Measurements from ENCODE around the gene OOEP.
"Not testable (repeated sequence)": the region's sequence is repeated elsewhere in the genome, so short reads cannot be mapped to it uniquely, and the experiment has no call there.

OOEP gene

DNA sequence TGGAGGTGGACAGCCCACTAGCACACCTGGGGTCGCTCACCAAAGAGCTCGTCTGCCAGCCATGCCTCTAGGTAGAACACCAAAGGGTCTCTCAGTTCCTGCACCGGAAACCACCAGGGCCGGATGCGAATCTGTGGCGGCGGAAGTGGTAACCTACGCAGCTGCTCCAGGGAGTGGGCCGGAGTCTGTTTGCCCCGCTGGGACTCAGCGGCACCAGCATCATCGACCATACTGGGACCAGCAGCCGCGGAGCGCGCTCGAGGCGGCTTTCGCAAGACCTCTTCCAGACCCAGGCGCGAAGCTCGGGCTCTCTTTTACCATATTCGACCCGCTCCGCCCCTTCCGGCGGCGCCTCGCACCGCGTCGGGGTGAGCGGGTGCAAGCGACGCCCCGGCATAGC lies at the start of gene OOEP:
Gene OOEP, minus strand, starts transcription at position 335 of the 400 bp plus-strand sequence. Its CDS starts 105 bp downstream, at position 230.
- Histone ChIP-seq H3K4me3 (ENCODE audit: low read depth in 1 of 2, low read length in 2 of 2) (no peak within 1 kb of the TSS), H3K36me3 (ENCODE audit: control insufficient read depth in 1 of 2, insufficient read depth in 2 of 2, low read length in 2 of 2) (no peaks in the 10 kb centered on the region), H3K27ac (ENCODE audit: low read depth, low read length) (no peak within 1 kb of the TSS), H3K9me3 (ENCODE audit: control insufficient read depth in 1 of 2, low read length in 2 of 2) (peaks cover 0 to 9% of the 10 kb centered on the region in 2 donors), H3K9ac (ENCODE audit: low read depth in 1 of 2, low read length in 2 of 2) (no peak within 1 kb of the TSS), H3K4me1 (ENCODE audit: control insufficient read depth in 1 of 2, insufficient read depth in 2 of 2, low read length in 2 of 2) (no peaks in the 10 kb centered on the region), H3K27me3 (ENCODE audit: control insufficient read depth in 1 of 2, insufficient read depth in 2 of 2, low read length in 2 of 2) (no peaks in the 10 kb centered on the region)

DNA sequence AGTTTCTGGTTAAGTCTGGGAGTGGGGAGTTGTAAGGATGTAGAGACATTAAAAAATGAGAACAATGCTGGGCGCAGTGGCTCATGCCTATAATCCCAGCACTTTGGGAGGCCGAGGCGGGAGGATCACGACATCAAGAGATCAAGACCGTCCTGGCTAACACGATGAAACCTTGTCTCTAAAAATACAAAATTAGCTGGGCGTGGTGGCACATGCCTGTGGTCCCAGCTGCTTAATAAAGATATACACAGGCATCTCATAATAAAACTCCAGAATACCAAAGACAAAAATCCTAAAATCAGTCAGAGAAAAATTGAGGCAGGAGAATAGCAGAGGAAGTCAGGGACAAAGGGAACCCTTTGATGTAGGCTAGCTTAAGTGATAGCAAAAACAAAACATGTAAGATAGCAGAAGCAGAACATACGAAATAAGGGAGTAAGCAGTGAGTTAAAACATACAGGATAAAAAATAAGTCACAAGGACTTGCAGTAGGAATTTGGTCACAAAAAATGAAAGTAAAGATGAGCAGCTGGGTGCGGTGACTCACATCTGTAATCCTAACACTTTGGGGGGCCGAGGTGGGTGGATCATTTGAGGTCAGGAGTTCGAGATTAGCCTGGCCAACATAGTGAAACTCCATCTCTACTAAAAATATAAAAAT lies 48.5 kb upstream of the OOEP start:
- Histone ChIP-seq H3K4me1 (ENCODE audit: control insufficient read depth in 1 of 2, insufficient read depth in 2 of 2, low read length in 2 of 2) (no peaks in the 10 kb centered on the region), H3K27me3 (ENCODE audit: control insufficient read depth in 1 of 2, insufficient read depth in 2 of 2, low read length in 2 of 2) (no peaks in the 10 kb centered on the region), H3K36me3 (ENCODE audit: control insufficient read depth in 1 of 2, insufficient read depth in 2 of 2, low read length in 2 of 2) (no peaks in the 10 kb centered on the region), H3K9me3 (ENCODE audit: control insufficient read depth in 1 of 2, low read length in 2 of 2) (no peaks in the 10 kb centered on the region), H3K9ac (ENCODE audit: low read depth in 1 of 2, low read length in 2 of 2) (no peak overlapping the region), H3K4me3 (ENCODE audit: low read depth in 1 of 2, low read length in 2 of 2) (no peak overlapping the region), H3K27ac (ENCODE audit: low read depth, low read length) (no peak overlapping the region)

DNA sequence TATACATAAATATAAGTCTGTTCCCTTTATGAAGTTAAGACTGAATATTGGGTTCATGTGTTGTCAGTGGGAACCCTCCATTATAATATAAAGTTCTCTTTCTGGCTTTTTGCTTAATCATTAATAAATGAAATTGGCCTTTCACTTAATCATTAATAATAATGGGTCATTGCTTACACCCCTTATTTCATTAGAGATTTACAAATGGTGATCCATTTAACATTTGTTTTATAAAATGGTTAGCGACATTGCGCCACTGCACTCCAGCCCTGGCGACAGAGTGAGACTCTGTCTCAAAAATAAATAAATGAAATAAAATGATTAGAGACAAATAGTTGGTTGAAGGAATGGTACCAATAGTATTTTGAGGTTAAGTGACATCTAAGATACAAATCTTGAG lies 43.4 kb upstream of the OOEP start:
- Histone ChIP-seq H3K4me3 (ENCODE audit: low read depth in 1 of 2, low read length in 2 of 2) (no peak overlapping the region), H3K9me3 (ENCODE audit: control insufficient read depth in 1 of 2, low read length in 2 of 2) (no peaks in the 10 kb centered on the region), H3K4me1 (ENCODE audit: control insufficient read depth in 1 of 2, insufficient read depth in 2 of 2, low read length in 2 of 2) (peaks cover 0 to 4% of the 10 kb centered on the region in 2 donors), H3K9ac (ENCODE audit: low read depth in 1 of 2, low read length in 2 of 2) (no peak overlapping the region), H3K27me3 (ENCODE audit: control insufficient read depth in 1 of 2, insufficient read depth in 2 of 2, low read length in 2 of 2) (no peaks in the 10 kb centered on the region), H3K27ac (ENCODE audit: low read depth, low read length) (no peak overlapping the region), H3K36me3 (ENCODE audit: control insufficient read depth in 1 of 2, insufficient read depth in 2 of 2, low read length in 2 of 2) (no peaks in the 10 kb centered on the region)

GRCh38 chr6:73409395-73409794 lies 39.7 kb upstream of the OOEP start:
- H3K27ac ChIP-seq (ENCODE audit: low read depth, low read length), result no peak overlapping the region
- no peak overlapping the region for H3K4me3 ChIP-seq (ENCODE audit: low read depth in 1 of 2, low read length in 2 of 2)
- H3K27me3 ChIP-seq (ENCODE audit: control insufficient read depth in 1 of 2, insufficient read depth in 2 of 2, low read length in 2 of 2), result no peaks in the 10 kb centered on the region
- peaks cover 0 to 4% of the 10 kb centered on the region in 2 donors for H3K4me1 ChIP-seq (ENCODE audit: control insufficient read depth in 1 of 2, insufficient read depth in 2 of 2, low read length in 2 of 2)
- H3K9me3 ChIP-seq (ENCODE audit: control insufficient read depth in 1 of 2, low read length in 2 of 2), result no peaks in the 10 kb centered on the region
- H3K9ac ChIP-seq (ENCODE audit: low read depth in 1 of 2, low read length in 2 of 2), result no peak overlapping the region
- no peaks in the 10 kb centered on the region for H3K36me3 ChIP-seq (ENCODE audit: control insufficient read depth in 1 of 2, insufficient read depth in 2 of 2, low read length in 2 of 2)

DNA sequence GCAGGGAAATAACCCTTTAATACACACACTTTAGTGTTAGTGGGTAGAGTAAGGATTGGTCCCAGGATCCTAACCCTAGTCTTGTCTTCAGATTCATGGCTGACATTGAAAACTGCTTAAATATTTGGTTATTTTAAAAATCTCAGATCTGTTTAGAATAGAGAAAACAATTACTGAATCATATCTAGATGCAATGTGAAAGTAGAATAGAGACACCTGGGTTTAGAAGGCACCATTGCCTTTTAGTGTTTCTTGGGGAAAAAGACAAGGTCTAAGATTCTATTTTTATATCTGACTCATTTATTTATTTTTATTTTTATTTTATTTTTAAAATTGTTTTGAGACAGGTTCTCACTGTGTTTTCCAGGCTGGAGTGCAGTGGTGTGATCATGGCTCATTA lies 31.0 kb upstream of the OOEP start:
- H3K4me1 ChIP-seq (ENCODE audit: control insufficient read depth in 1 of 2, insufficient read depth in 2 of 2, low read length in 2 of 2), result no peaks in the 10 kb centered on the region
- no peak overlapping the region for H3K4me3 ChIP-seq (ENCODE audit: low read depth in 1 of 2, low read length in 2 of 2)
- no peak overlapping the region for H3K9ac ChIP-seq (ENCODE audit: low read depth in 1 of 2, low read length in 2 of 2)
- H3K27ac ChIP-seq (ENCODE audit: low read depth, low read length), result no peak overlapping the region
- H3K27me3 ChIP-seq (ENCODE audit: control insufficient read depth in 1 of 2, insufficient read depth in 2 of 2, low read length in 2 of 2), result no peaks in the 10 kb centered on the region
- no peaks in the 10 kb centered on the region for H3K9me3 ChIP-seq (ENCODE audit: control insufficient read depth in 1 of 2, low read length in 2 of 2)
- no peaks in the 10 kb centered on the region for H3K36me3 ChIP-seq (ENCODE audit: control insufficient read depth in 1 of 2, insufficient read depth in 2 of 2, low read length in 2 of 2)

DNA sequence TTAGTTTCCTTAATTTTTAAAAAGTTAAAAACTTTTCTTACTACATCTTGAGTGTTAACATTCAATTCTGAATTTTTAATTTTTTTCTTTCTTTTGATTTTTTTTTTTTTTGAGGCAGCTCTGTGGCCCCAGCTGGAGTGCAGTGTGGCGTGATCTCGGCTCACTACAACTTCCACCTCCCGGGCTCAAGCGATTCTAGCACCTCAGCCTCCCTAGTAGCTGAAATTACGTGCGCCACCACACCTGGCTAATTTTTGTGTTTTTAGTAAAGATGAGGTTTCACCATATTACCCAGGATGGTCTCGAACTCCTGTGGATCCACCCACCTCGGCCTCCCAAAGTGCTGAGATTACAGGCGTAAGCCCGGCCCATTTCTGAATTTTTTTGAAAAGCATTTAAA lies 26.2 kb upstream of the OOEP start:
- no peaks in the 10 kb centered on the region for H3K4me1 ChIP-seq (ENCODE audit: control insufficient read depth in 1 of 2, insufficient read depth in 2 of 2, low read length in 2 of 2)
- H3K36me3 ChIP-seq (ENCODE audit: control insufficient read depth in 1 of 2, insufficient read depth in 2 of 2, low read length in 2 of 2), result no peaks in the 10 kb centered on the region
- no peak overlapping the region for H3K9ac ChIP-seq (ENCODE audit: low read depth in 1 of 2, low read length in 2 of 2)
- H3K9me3 ChIP-seq (ENCODE audit: control insufficient read depth in 1 of 2, low read length in 2 of 2), result no peaks in the 10 kb centered on the region
- no peak overlapping the region for H3K4me3 ChIP-seq (ENCODE audit: low read depth in 1 of 2, low read length in 2 of 2)
- no peaks in the 10 kb centered on the region for H3K27me3 ChIP-seq (ENCODE audit: control insufficient read depth in 1 of 2, insufficient read depth in 2 of 2, low read length in 2 of 2)
- H3K27ac ChIP-seq (ENCODE audit: low read depth, low read length), result no peak overlapping the region

GRCh38 chr6:73394577-73395354 lies 25.1 kb upstream of the OOEP start, which contains the start of gene DDX43:
TSS of gene DDX43 (plus strand) at chr6:73394828. CDS start at chr6:73394906, 78 bp downstream.
- no peaks in the 10 kb centered on the region for H3K4me1 ChIP-seq (ENCODE audit: control insufficient read depth in 1 of 2, insufficient read depth in 2 of 2, low read length in 2 of 2)
- H3K9me3 ChIP-seq (ENCODE audit: control insufficient read depth in 1 of 2, low read length in 2 of 2), result no peaks in the 10 kb centered on the region
- H3K9ac ChIP-seq (ENCODE audit: low read depth in 1 of 2, low read length in 2 of 2), result no peak within 1 kb of the TSS
- H3K4me3 ChIP-seq (ENCODE audit: low read depth in 1 of 2, low read length in 2 of 2), result peak within 1 kb of the TSS; percentile 55 to 56
- H3K27me3 ChIP-seq (ENCODE audit: control insufficient read depth in 1 of 2, insufficient read depth in 2 of 2, low read length in 2 of 2), result no peaks in the 10 kb centered on the region
- no peaks in the 10 kb centered on the region for H3K36me3 ChIP-seq (ENCODE audit: control insufficient read depth in 1 of 2, insufficient read depth in 2 of 2, low read length in 2 of 2)
- peak within 1 kb of the TSS; percentile 32 for H3K27ac ChIP-seq (ENCODE audit: low read depth, low read length)

- no peaks in the 10 kb centered on the region for H3K36me3 ChIP-seq (ENCODE audit: control insufficient read depth in 1 of 2, insufficient read depth in 2 of 2, low read length in 2 of 2)
- no peak overlapping the region for H3K27ac ChIP-seq (ENCODE audit: low read depth, low read length)
- H3K9me3 ChIP-seq (ENCODE audit: control insufficient read depth in 1 of 2, low read length in 2 of 2), result no peaks in the 10 kb centered on the region
- H3K4me1 ChIP-seq (ENCODE audit: control insufficient read depth in 1 of 2, insufficient read depth in 2 of 2, low read length in 2 of 2), result peaks cover 3 to 4% of the 10 kb centered on the region in 2 donors
- H3K9ac ChIP-seq (ENCODE audit: low read depth in 1 of 2, low read length in 2 of 2), result no peak overlapping the region
- no peaks in the 10 kb centered on the region for H3K27me3 ChIP-seq (ENCODE audit: control insufficient read depth in 1 of 2, insufficient read depth in 2 of 2, low read length in 2 of 2)
- H3K4me3 ChIP-seq (ENCODE audit: low read depth in 1 of 2, low read length in 2 of 2), result no peak overlapping the region
Measured at GRCh38 chr6:73393278-73393677, 23.6 kb upstream of the OOEP start.

- H3K9ac ChIP-seq (ENCODE audit: low read depth in 1 of 2, low read length in 2 of 2); H3K27ac ChIP-seq (ENCODE audit: low read depth, low read length); H3K36me3 ChIP-seq (ENCODE audit: control insufficient read depth in 1 of 2, insufficient read depth in 2 of 2, low read length in 2 of 2); H3K4me3 ChIP-seq (ENCODE audit: low read depth in 1 of 2, low read length in 2 of 2); H3K27me3 ChIP-seq (ENCODE audit: control insufficient read depth in 1 of 2, insufficient read depth in 2 of 2, low read length in 2 of 2); H3K4me1 ChIP-seq (ENCODE audit: control insufficient read depth in 1 of 2, insufficient read depth in 2 of 2, low read length in 2 of 2); H3K9me3 ChIP-seq (ENCODE audit: control insufficient read depth in 1 of 2, low read length in 2 of 2): not testable (repeated sequence)
Measured at GRCh38 chr6:73392188-73392587, 22.5 kb upstream of the OOEP start.

- Histone ChIP-seq H3K4me1 (ENCODE audit: control insufficient read depth in 1 of 2, insufficient read depth in 2 of 2, low read length in 2 of 2) (peaks cover 4 to 5% of the 10 kb centered on the region in 2 donors), H3K9ac (ENCODE audit: low read depth in 1 of 2, low read length in 2 of 2) (no peak overlapping the region), H3K27me3 (ENCODE audit: control insufficient read depth in 1 of 2, insufficient read depth in 2 of 2, low read length in 2 of 2) (no peaks in the 10 kb centered on the region), H3K4me3 (ENCODE audit: low read depth in 1 of 2, low read length in 2 of 2) (no peak overlapping the region), H3K9me3 (ENCODE audit: control insufficient read depth in 1 of 2, low read length in 2 of 2) (no peaks in the 10 kb centered on the region), H3K27ac (ENCODE audit: low read depth, low read length) (no peak overlapping the region), H3K36me3 (ENCODE audit: control insufficient read depth in 1 of 2, insufficient read depth in 2 of 2, low read length in 2 of 2) (no peaks in the 10 kb centered on the region)
Measured at GRCh38 chr6:73391675-73392074, 22.0 kb upstream of the OOEP start.
